Neural crest cell (in vitro differentiated cells): ENCODE results near the gene ZNF577. TPM values are rescaled to one million over a fixed set of nuclear protein-coding genes. Genes with fewer than 3 reads are reported as not detected.

Experiments used
- DNase-seq: peaks from one replicate; pipeline ENCODE4 v3.0.0; 2021; ENCODE audit warnings: low read depth, mixed read lengths, low spot score
- H3K27ac Mint-ChIP-seq: one replicate; pipeline ENCODE4 v1.8.0; 2021; ENCODE audit warnings: mild to moderate bottlenecking, mixed read lengths; ENCODE audit not compliant: unreplicated experiment
- H3K27me3 Mint-ChIP-seq: 2 replicates; pipeline ENCODE4 v1.8.0; 2021; ENCODE audit warnings: low read depth, mild to moderate bottlenecking, mixed read lengths
- H3K36me3 Mint-ChIP-seq: 2 replicates; pipeline ENCODE4 v1.8.0; 2021; ENCODE audit warnings: low read depth, mild to moderate bottlenecking, mixed read lengths
- H3K4me1 Mint-ChIP-seq: 2 replicates; pipeline ENCODE4 v1.8.0; 2021; ENCODE audit warnings: mixed read lengths
- H3K4me3 Mint-ChIP-seq: one replicate; pipeline ENCODE4 v1.8.0; 2021; ENCODE audit warnings: mild to moderate bottlenecking, mixed read lengths
- H3K9me3 Mint-ChIP-seq: 2 replicates; pipeline ENCODE4 v1.8.0; 2021; ENCODE audit warnings: mixed read lengths
- CTCF ChIP-seq: fragments of 200-600 bp; sonication (generic); conservative IDR thresholded peaks from 2 replicates; pipeline ENCODE4 v1.5.0; 2021; ENCODE audit warnings: antibody characterized with exemption, mild to moderate bottlenecking
- total RNA-seq: library from RNA; stranded (reverse); gene quantifications from 2 replicates; pipeline ENCODE4 v1.2.1, GENCODE V29; 2021

The ZNF577 gene
- total RNA-seq, 1 donor from 2014 or later, result 15.7 TPM

GRCh38 chr19:51821921-51822320 lies 65.8 kb downstream of the ZNF577 start:
- Mint-ChIP-seq H3K4me1 (no peaks in the 10 kb centered on the region), H3K4me3 (no peak overlapping the region), H3K27me3 (no peaks in the 10 kb centered on the region), H3K36me3 (peaks cover 2% of the 10 kb centered on the region), H3K9me3 (peaks cover 13% of the 10 kb centered on the region), H3K27ac (no peak overlapping the region)
- no peak for TF ChIP-seq CTCF
- no peak for DNase-seq

GRCh38 chr19:51821456-51821855 lies 66.3 kb downstream of the ZNF577 start:
- H3K27me3 Mint-ChIP-seq, result no peaks in the 10 kb centered on the region
- DNase-seq, result no peak
- no peak overlapping the region for H3K27ac Mint-ChIP-seq
- H3K4me3 Mint-ChIP-seq, result no peak overlapping the region
- peaks cover 10% of the 10 kb centered on the region for H3K9me3 Mint-ChIP-seq
- H3K36me3 Mint-ChIP-seq, result peaks cover 2% of the 10 kb centered on the region
- no peaks in the 10 kb centered on the region for H3K4me1 Mint-ChIP-seq
- no peak for TF ChIP-seq CTCF

Other genes with a start within 250 kb of the ZNF577 start
- gene SIGLEC14, start 241.1 kb downstream of the ZNF577 start, total RNA-seq, result not detected in 2 replicates
- 3.0 and 4.2 TPM in 2 replicates for gene SPACA6, start 194.6 kb downstream of the ZNF577 start, total RNA-seq
- not detected in 2 replicates for gene HAS1, start 164.0 kb downstream of the ZNF577 start, total RNA-seq
- gene FPR1, start 136.1 kb downstream of the ZNF577 start, total RNA-seq, result not detected in 2 replicates
- gene FPR2, start 126.8 kb downstream of the ZNF577 start, total RNA-seq, result not detected in 2 replicates
- not detected in 2 replicates for gene FPR3, start 92.8 kb downstream of the ZNF577 start, total RNA-seq
- gene ZNF649, start 17.1 kb upstream of the ZNF577 start, total RNA-seq, result 33.7 TPM in 2 replicates
- 6.3 and 8.7 TPM in 2 replicates for gene ZNF613, start 39.5 kb upstream of the ZNF577 start, total RNA-seq
- gene ZNF350, start 98.9 kb upstream of the ZNF577 start, total RNA-seq, result 6.5 and 6.9 TPM in 2 replicates
- 11.0 and 11.2 TPM in 2 replicates for gene ZNF615, start 120.3 kb upstream of the ZNF577 start, total RNA-seq
- gene ZNF614, start 140.4 kb upstream of the ZNF577 start, total RNA-seq, result 11.5 and 12.5 TPM in 2 replicates
- 19.9 and 22.5 TPM in 2 replicates for gene ZNF432, start 160.9 kb upstream of the ZNF577 start, total RNA-seq
- gene ZNF841, start 207.8 kb upstream of the ZNF577 start, total RNA-seq, result 14.3 and 16.4 TPM in 2 replicates